GM12878 (cell line): ENCODE measurements around the gene FERMT1. TPM values are rescaled to one million over a fixed set of nuclear protein-coding genes. Genes with fewer than 3 reads are reported as not detected.

Experiments
- ATAC-seq: fragments of 200-7000 bp; cut with Tn5 transposase; 3 replicates; pipeline ENCODE4 v1.9.1; 2020; ENCODE audit warnings: mild to moderate bottlenecking, moderate library complexity
- BruUV-seq: library from RNA; stranded (reverse); fragments of 400-500 nt; replicated peaks from 2 replicates; lab custom pipeline; 2021; lab: Mats Ljungman, UMichigan
- CTCF ChIA-PET: fragments of 300-600 bp; sonication (Branson Sonifier 250); formaldehyde crosslinking; extraction: SDS; loops from one replicate; lab custom pipeline; 2021; ENCODE audit warnings: inconsistent platforms; lab: Yijun Ruan, JAX
- POLR2A ChIA-PET: fragments of 350-600 bp; formaldehyde crosslinking; extraction: SDS; loops from one replicate; lab custom pipeline; 2021; ENCODE audit warnings: inconsistent platforms; lab: Charles Lee
- RAD21 ChIA-PET: fragments of 300-600 bp; sonication (Branson Sonifier 250); formaldehyde crosslinking; loops from one replicate; lab custom pipeline; 2023; ENCODE audit warnings: antibody characterized with exemption; ENCODE audit not compliant: unreplicated experiment; lab: Charles Lee
- SMC1A ChIA-PET: fragments of 300-600 bp; sonication (Branson Sonifier 250); formaldehyde crosslinking; loops from one replicate; lab custom pipeline; 2023; ENCODE audit not compliant: unreplicated experiment, uncharacterized antibody; lab: Charles Lee
- DNase-seq: peaks from one replicate; pipeline ENCODE4 v3.0.0-alpha.2; 2011; ENCODE audit warnings: low read depth, low spot score
- FAIRE-seq: peaks from 3 replicates; lab custom pipeline; 2011; peaks lifted over from hg19 to GRCh38; lab: Jason Lieb, UNC
- H2AFZ ChIP-seq: 2 replicates; pipeline ENCODE4 v1.6.0; 2011; ENCODE audit warnings: low read depth, low read length, control low read depth; ENCODE audit not compliant: control insufficient read depth
- H3K27ac ChIP-seq: 2 replicates; pipeline ENCODE4 v1.5.1; 2011; ENCODE audit warnings: control low read depth; ENCODE audit not compliant: control insufficient read depth, insufficient read depth
- H3K27me3 ChIP-seq, 2 experiments: replicated peaks in 1 of 2; 2 replicates each; pipeline versions ENCODE4 v1.6.0 to v1.6.1; 2011; ENCODE audit warnings: low read length in 1 of 2; ENCODE audit not compliant: control insufficient read depth in 2 of 2, insufficient read depth in 2 of 2
- H3K36me3 ChIP-seq, 2 experiments: 2 replicates each; pipeline ENCODE4 v1.5.1; 2011; ENCODE audit warnings: low read length in 1 of 2; ENCODE audit not compliant: control insufficient read depth in 2 of 2, insufficient read depth in 2 of 2
- H3K4me1 ChIP-seq: 2 replicates; pipeline ENCODE4 v1.6.1; 2011; ENCODE audit warnings: mild to moderate bottlenecking, low read length, moderate library complexity, mixed read lengths; ENCODE audit not compliant: control insufficient read depth, insufficient read depth
- H3K4me2 ChIP-seq: 2 replicates; pipeline ENCODE4 v1.6.0; 2011; ENCODE audit warnings: control low read depth; ENCODE audit not compliant: control insufficient read depth, insufficient read depth
- H3K4me3 ChIP-seq: fragments of 200-600 bp; sonication (generic); 2 replicates; pipeline ENCODE4 v1.5.1; 2016
- H3K79me2 ChIP-seq: 2 replicates; pipeline ENCODE4 v1.6.0; 2011; ENCODE audit warnings: low read length; ENCODE audit not compliant: control insufficient read depth, insufficient read depth
- H3K9ac ChIP-seq: 2 replicates; pipeline ENCODE4 v1.8.0; 2011; ENCODE audit warnings: low read length, control low read depth, mixed read lengths; ENCODE audit not compliant: control insufficient read depth, insufficient read depth
- H3K9me3 ChIP-seq: replicated peaks from 3 replicates; pipeline ENCODE4 v1.5.1; 2011; ENCODE audit warnings: mild to moderate bottlenecking, low read length; ENCODE audit not compliant: control insufficient read depth, insufficient read depth
- H4K20me1 ChIP-seq: 2 replicates; pipeline ENCODE4 v1.6.0; 2011; ENCODE audit not compliant: control insufficient read depth, insufficient read depth
- CBFB ChIP-seq: IDR thresholded peaks from 2 replicates; pipeline ENCODE4 v1.6.1; 2016; ENCODE audit warnings: antibody characterized with exemption, low read depth
- NBN ChIP-seq: fragments of 450-650 bp; IDR thresholded peaks from 2 replicates; pipeline ENCODE4 v1.6.1; 2016
- SIX5 ChIP-seq: IDR thresholded peaks from 2 replicates; pipeline ENCODE4 v1.6.1; 2011; ENCODE audit warnings: mild to moderate bottlenecking, low read depth, low read length, moderate library complexity; ENCODE audit not compliant: severe bottlenecking
- WRNIP1 ChIP-seq: IDR thresholded peaks from 2 replicates; pipeline ENCODE4 v1.6.1; 2011; ENCODE audit warnings: low read depth, low read length, improper control_type of control experiment, borderline replicate concordance
- WGBS: methylation state at CpG from one replicate; pipeline ENCODE4 v1.1.6; 2016; ENCODE audit warnings: low lambda C conversion rate; ENCODE audit not compliant: insufficient replicate concordance, insufficient coverage; ENCODE audit errors: missing lambda C conversion rate; 5-methylcytosine and 5-hydroxymethylcytosine counted together
- in situ Hi-C: fragments of 300-500 bp; cut with MboI; formaldehyde crosslinking; loops from 9 replicates; pipeline ENCODE4 v1.14.3; 2018; ENCODE audit warnings: mixed read lengths
- intact Hi-C: fragments of 100-400 bp; cut with micrococcal nuclease; formaldehyde crosslinking; loops from one replicate; pipeline ENCODE4 v1.14.2; 2022; ENCODE audit not compliant: unreplicated experiment
- polyA plus RNA-seq, 11 experiments: library from polyadenylated mRNA; depleted of rRNA in 4 of 11; unstranded in 6 of 11; stranded (reverse) in 5 of 11; fragments of >200 nt; fragmentation: Nextera tagmentation in 4 of 11; fragmentation: Illumina TruSeq in 1 of 11; extraction: Ambion mirVana in 4 of 11; extraction: Trizol in 1 of 11; gene quantifications; 1 replicate in 1 of 11; 2 replicates in 10 of 11; pipeline versions ENCODE4 v1.2.1 to v1.2.3, GENCODE V29; 2011 to 2016; ENCODE audit warnings: inconsistent platforms in 2 of 11, missing spikeins in 2 of 11, low read depth in 1 of 11
- total RNA-seq, 4 experiments: library from RNA; depleted of rRNA in 3 of 4; stranded (reverse); fragments of >200 nt in 3 of 4; fragmentation: Illumina TruSeq in 1 of 4; extraction: Trizol in 1 of 4; gene quantifications; 2 replicates each; pipeline versions ENCODE4 v1.2.1 to v1.2.3, GENCODE V29; 2013 to 2021
- TF ChIP-seq, protein P1 (sequence below): IDR thresholded peaks from 2 replicates; pipeline ENCODE4 v1.6.1; 2011; ENCODE audit warnings: low read depth, mild to moderate bottlenecking, low read length, moderate library complexity, borderline replicate concordance; ENCODE audit errors: extremely low read depth
- TF ChIP-seq, protein P2 (sequence below), 3 experiments: IDR thresholded peaks in 2 of 3; conservative IDR thresholded peaks in 1 of 3; 2 replicates each; pipeline ENCODE4 v1.5.1; 2011; ENCODE audit warnings: low read depth in 3 of 3, low read length in 3 of 3, mild to moderate bottlenecking in 3 of 3, control low read depth in 2 of 3, moderate library complexity in 2 of 3, inconsistent platforms in 1 of 3, mixed read lengths in 1 of 3; ENCODE audit not compliant: control insufficient read depth in 2 of 3, insufficient read depth in 1 of 3; ENCODE audit errors: extremely low read depth in 1 of 3

The FERMT1 gene
- total and polyA plus RNA-seq, 10 of the 15 experiments (the other 5 are each of a cell fraction or from before 2014, with no cell fraction given), result 0.04 to 3.1 (median 0.45) TPM

DNA sequence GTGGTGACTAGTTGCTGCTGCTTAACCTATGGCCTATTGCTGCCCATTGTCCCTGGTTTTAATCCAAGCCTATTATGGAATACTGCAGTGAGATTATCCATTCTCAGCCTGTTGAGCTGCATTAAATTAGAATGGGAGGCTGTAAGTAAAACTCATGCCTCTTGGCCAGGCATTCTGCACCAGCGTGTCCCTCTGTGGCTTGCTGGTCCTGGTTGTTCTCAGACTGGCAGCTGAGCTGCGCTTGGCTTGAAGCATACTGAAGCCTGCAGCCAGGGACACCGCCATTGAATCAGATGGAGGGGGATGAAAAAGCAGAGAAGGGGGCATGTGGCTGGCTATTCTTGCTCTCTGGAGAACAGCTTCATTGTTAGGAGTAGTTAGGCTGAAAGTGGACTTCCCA lies 84.6 kb downstream of the FERMT1 start:
- H3K9ac ChIP-seq, result no peak overlapping the region
- H3K79me2 ChIP-seq, result no peaks in the 10 kb centered on the region
- FAIRE-seq (no peak), DNase-seq (no peak), ATAC-seq (no peak)
- CTCF ChIA-PET, result interaction anchor here (1.1 to 1.3 kb wide), 2 partner anchors 37 to 40 kb away, joined by 3 read pairs; no protein-coding TSS in a partner anchor
- no peaks in the 10 kb centered on the region for H3K4me1 ChIP-seq
- no TSS peak for BruUV-seq
- RAD21 ChIA-PET, result no interaction called here
- no peaks in the 10 kb centered on the region for H4K20me1 ChIP-seq
- WGBS, result 94% methylated on average over 3 of the region's 3 CpGs
- POLR2A ChIA-PET, result no interaction called here
- no peak overlapping the region for H3K4me2 ChIP-seq
- no peak overlapping the region for H3K27ac ChIP-seq
- TF ChIP-seq NBN, result no peak
- TF ChIP-seq SIX5, result no peak
- TF ChIP-seq WRNIP1, result no peak
- TF ChIP-seq CBFB, result no peak
- TF ChIP-seq, protein P1, sequence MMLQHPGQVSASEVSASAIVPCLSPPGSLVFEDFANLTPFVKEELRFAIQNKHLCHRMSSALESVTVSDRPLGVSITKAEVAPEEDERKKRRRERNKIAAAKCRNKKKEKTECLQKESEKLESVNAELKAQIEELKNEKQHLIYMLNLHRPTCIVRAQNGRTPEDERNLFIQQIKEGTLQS, result no peak
- TF ChIP-seq, protein P2, sequence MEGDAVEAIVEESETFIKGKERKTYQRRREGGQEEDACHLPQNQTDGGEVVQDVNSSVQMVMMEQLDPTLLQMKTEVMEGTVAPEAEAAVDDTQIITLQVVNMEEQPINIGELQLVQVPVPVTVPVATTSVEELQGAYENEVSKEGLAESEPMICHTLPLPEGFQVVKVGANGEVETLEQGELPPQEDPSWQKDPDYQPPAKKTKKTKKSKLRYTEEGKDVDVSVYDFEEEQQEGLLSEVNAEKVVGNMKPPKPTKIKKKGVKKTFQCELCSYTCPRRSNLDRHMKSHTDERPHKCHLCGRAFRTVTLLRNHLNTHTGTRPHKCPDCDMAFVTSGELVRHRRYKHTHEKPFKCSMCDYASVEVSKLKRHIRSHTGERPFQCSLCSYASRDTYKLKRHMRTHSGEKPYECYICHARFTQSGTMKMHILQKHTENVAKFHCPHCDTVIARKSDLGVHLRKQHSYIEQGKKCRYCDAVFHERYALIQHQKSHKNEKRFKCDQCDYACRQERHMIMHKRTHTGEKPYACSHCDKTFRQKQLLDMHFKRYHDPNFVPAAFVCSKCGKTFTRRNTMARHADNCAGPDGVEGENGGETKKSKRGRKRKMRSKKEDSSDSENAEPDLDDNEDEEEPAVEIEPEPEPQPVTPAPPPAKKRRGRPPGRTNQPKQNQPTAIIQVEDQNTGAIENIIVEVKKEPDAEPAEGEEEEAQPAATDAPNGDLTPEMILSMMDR (IDR thresholded peaks at IDR 0.05 in 2 of 3, conservative IDR thresholded peaks at IDR 0.05 in 1 of 3; ENCODE audit: control insufficient read depth in 2 of 3, extremely low read depth in 1 of 3, insufficient read depth in 1 of 3, low read depth in 3 of 3, low read length in 3 of 3), result no peak
- TF ChIP-seq, all 136 proteins: peak for 0
- SMC1A ChIA-PET, result no interaction called here
- H3K9me3 ChIP-seq, result no peaks in the 10 kb centered on the region
- H3K4me3 ChIP-seq, result no peak overlapping the region
- in situ Hi-C loops (no loop called here), intact Hi-C loops (no loop called here)
- peaks cover 16 to 30% of the 10 kb centered on the region in 2 experiments for H3K36me3 ChIP-seq
- H2AFZ ChIP-seq, result no peak overlapping the region
- no peaks in the 10 kb centered on the region for H3K27me3 ChIP-seq
